SW 1271 (cell line): ENCODE measurements around the gene CD151.

Source experiments
- DNase-seq, 2 experiments: peaks; one replicate each; lab custom pipeline; 2025; lab: John Stamatoyannopoulos, UW

CD151 gene

GRCh38 chr11:829176-829846, 3.4 kb upstream of the CD151 start:
- no peak for DNase-seq

- no peak for DNase-seq
Measured at GRCh38 chr11:829847-830294, 2.9 kb upstream of the CD151 start.

GRCh38 chr11:830295-831117, 2.2 kb upstream of the CD151 start:
- no peak for DNase-seq

DNA sequence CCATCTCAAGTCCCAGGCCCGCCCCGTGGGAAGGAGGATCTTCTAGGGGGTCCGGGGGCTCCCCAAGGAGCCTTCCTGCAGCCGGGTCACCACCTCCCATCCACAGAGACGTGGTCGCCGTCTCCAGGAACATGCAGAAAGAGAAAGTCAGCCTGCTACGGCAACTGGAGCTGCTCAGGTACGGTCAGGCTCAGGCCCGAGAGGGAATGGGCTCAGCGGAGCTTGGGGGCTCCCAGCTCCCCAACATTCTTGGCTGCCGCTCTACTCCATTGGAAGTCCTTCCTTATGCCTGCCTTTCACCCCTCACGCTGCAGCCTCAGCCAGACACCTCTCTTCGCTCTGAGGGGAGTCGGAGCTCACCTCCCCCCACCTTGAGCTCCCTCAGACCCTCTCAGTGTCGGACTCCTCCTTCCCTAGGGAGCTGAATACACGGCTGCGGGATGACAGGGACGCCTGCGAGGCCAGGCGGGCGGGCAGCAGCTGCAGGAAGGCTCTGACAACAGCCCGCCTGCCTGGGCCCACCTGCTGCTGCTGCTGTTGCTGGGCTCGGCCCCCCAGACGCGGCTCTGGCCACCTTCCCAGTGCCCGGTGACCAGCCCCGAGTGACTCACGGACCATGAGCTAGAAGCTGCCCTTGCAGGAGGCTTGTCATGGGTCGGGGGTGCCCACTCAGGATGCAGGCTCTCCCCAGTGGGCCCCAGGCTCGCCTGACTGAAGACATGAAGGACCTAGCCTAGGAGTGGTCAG, 1.5 kb upstream of the CD151 start:
- no peak for DNase-seq

GRCh38 chr11:831961-832528, 707 bp upstream of the CD151 start:
- no peak for DNase-seq

- DNase-seq: no peak
Measured at GRCh38 chr11:833114-833791, 501 bp downstream of the CD151 start.

DNA sequence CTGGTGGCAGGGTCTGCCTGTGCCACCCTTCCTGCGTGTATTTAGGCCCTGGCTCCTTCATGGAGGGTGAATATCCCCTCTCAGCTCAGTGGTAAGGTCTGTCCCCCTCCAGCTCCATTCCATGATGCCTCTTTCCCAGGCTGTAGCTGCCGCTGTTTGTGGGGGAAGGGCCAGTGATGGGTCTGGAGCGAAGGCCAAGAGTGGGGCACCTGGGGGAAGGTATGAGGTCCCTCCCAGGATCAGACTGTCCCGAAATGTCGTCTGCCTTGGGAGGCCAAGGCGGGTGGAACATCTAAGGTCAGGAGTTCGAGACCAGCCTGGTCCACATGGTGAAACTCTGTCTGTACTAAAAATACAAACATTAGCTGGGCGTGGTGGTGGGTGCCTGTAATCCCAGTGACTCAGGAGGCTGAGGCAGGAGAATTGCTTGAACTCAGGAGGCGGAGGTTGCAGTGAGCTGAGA, 1.1 kb downstream of the CD151 start:
- DNase-seq: no peak

DNA sequence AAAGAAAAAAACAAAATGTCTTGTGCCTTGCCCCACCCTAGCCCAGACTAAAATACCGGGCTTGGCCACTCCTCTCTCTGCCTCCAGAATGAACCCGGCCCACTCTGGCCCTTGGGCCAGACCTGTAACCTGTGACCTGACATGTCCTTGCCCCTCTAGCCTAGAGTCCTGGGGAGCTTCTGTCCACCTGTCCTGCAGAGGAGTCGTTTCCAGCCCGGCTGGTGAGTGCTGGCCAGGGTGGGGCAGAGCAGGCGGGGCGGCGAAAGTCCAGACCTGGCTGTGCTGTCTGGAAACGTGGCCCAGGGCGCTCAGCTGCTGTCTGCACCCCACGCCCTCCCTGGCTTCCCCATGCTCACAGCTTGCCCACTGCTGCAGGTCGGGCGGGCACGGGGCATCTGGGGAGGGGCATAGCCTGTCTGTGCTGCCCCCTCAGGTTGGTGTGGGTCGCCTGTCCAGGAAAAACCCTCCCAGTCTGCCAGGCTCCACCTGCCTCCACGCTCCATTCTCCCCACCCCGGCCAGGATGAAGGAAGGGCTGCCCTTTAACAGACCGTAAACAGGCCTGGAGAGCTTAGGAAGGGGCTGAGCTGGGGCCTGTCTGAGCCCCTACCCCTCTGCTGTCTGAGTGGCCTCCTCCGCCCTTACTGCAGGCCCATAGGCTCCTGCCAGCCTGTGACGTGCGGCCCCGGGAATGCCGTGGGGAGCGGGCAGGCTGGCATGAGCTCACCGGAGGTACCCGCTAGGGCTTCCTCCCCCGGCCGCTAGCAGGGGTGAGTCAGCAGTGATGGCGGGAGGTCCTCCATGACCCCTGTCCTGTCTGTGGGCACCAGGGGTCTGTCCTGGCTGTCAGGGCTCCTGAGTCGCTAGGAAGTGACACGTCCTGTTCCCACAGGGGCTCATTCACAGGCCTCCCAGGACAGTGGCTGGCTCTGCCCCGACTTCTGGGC, 1.9 kb downstream of the CD151 start:
- peak; percentile 94 to 95 for DNase-seq

DNA sequence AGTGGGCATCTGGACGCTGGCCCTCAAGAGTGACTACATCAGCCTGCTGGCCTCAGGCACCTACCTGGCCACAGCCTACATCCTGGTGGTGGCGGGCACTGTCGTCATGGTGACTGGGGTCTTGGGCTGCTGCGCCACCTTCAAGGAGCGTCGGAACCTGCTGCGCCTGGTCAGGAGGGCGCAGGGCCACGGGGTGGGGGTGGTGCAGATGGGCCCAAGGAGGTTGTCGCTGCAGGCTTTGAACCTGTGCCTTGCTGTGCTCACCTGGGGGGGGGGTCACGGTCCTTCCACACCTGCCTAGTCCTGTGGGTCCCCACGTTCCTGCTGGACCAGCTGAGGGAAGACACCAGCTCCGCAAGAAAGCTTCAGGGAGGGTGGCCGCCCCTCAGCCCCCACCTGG, 3.5 kb downstream of the CD151 start:
- no peak for DNase-seq

DNA sequence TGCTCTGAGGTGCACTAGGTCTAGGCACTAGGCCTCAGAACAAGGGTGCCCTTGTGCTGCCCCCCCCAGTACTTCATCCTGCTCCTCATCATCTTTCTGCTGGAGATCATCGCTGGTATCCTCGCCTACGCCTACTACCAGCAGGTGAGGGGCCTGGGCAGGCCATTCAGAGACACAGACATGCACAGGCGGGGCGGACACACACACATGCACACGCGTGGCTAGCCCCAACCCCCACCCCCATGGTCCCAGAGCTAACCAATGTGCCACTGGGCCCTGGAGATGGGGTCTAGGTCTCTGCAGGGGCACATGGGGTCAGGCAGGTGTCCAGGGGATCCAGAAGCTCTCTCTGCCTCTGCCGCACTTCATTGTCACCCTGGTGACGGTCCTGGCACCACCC, 3.9 kb downstream of the CD151 start:
- no peak for DNase-seq

DNA sequence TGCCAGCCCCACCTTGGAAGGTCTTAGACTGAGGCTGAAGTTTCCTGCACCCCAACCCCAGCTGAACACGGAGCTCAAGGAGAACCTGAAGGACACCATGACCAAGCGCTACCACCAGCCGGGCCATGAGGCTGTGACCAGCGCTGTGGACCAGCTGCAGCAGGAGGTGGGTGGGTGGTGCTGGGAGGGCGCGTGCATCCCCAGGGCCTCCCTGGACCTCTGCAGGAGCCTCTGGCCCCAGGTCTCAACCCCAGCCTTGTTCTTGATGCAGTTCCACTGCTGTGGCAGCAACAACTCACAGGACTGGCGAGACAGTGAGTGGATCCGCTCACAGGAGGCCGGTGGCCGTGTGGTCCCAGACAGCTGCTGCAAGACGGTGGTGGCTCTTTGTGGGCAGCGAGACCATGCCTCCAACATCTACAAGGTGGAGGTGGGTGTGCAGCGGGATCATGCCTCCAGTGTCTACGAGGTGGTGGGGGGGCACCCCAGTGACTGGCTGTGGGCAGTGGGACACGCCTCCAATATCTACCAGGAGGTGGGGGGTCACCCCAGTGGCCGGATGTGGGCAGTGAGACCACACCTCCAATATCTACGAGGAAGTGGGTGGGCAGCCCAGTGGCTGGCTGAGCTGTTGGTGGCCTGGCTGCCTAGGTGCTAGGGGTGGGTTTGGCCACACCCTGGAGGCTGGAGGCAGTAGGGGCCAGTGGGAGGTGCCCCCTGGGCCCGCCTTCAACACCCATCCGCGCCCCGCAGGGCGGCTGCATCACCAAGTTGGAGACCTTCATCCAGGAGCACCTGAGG, 4.6 kb downstream of the CD151 start:
- DNase-seq: no peak

- no peak for DNase-seq
Measured at GRCh38 chr11:837990-838307, 5.2 kb downstream of the CD151 start.

GRCh38 chr11:838441-839279, 5.9 kb downstream of the CD151 start:
- DNase-seq: peak in 1 of 2 experiments; percentile 64

DNA sequence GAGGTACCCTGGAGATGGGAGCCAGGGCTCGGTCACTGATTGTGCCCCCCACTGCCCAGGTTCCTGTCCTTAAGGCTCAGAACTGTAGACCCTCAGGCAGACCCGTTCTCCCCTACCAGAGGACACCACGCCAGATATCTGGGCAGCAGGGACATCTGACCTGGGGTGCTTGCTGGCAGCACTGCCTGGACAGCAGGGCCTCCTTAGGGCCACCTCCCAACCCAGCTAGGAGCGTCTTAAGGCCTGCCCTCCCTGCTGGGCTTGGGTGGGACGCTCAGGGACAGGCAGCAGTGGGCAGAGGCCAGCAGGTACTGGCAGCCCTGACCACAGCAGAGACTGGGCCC, 6.5 kb downstream of the CD151 start:
- DNase-seq: no peak

DNA sequence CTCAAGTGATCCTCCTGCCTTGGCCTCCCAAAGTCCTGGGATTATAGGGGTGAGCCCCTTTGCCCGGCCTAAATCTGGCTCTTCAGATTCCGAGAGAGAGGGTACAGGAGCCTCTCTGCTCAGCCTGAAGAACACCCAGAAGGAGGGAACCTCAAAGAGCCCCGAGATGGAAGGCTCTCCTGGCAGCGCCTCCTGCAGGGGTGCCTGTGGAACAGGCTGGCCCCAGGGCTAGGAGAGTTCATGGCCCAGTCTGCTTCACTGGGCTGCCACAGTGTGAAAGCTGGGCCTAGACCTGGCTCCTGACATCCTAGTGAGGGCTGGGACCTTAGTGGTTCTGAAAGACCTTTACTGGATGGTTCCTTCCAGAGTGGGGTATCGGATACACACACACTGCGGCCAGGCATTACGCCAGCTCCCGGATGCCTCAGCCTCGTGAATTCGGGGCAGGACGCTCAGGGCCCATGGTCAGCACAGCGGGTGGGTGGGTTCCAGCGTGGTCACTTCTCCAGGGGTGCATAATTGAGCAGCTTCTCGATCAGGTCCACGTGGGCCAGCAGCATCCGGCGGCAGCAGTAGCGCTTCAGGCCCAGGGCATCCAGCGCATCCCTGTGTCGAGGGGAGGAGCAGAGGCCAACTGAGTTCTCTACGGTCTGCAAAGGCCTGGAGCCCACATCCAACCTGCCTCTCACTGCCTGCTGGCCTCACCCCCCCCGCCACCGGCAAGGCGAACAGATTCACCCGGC, 7.3 kb downstream of the CD151 start:
- DNase-seq: no peak

DNA sequence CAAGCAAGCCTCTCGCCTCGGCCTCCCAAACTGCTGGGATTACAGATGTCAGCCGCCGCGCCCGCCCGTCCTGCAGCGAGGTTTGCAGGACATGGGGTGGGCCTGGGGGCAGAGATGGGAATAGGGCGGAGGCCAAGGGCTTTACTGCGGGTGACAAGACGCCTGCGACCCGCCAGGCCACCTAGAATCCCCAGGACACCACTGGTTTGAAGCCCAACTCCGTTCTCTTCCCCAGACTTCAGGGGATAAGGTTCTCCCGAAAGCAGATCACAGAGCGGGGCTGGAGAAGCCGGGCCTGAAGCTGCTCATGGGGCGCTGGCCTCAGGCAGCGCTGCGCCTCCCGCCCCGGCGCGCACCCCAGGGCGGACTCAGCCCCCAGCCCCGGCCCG, 9.2 kb downstream of the CD151 start:
- DNase-seq: no peak

- peak; percentile 55 to 77 for DNase-seq
Measured at GRCh38 chr11:842370-843002, 9.7 kb downstream of the CD151 start, which contains the start of the genes POLR2L and TSPAN4. Gene POLR2L, minus strand, starts transcription at chr11:842529. Its CDS starts 21 bp downstream, at chr11:842508. Gene TSPAN4, plus strand, starts transcription at chr11:842852. Its CDS starts 7,453 bp downstream, at chr11:850305.
